ENCODE results near the gene EPB41. TPM values are rescaled to one million over a fixed set of nuclear protein-coding genes. Genes with fewer than 3 reads are reported as not detected.

EPB41 gene
- total and polyA plus RNA-seq, 7 donors, result 13.2 to 35.1 (median 27.1) TPM

DNA sequence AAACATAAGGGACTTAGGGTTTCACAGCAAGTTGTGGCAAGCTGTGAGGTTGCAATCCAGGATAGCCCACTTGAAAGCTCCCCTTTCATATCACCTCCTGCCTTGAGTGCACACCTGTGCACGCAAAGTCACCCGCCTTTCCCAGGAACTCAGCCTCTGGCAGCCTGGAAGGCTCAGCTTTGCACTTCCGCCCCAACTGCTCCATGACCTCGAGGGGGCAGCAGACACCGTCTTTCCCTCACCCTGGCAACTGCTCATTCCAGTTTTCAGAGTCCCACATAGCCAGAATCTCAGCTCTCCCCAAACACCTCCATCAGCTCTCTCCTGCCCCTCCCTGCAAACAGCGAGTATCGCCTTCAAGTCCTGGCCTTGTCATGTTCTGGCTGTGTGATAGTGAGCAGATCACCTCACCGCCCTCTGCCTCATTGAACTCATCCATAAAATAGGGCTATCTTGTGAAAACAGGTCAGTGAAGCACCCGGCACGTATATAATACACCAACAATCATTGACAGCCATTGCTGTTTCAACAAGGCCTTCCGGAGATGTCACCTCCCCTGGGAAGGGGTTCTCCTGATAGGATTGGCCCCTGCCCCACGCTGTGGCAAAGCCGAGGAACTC lies 32.2 kb upstream of the EPB41 start:
- 26 to 39% methylated on average over 13 of the region's 13 CpGs for WGBS, 2 donors
- intact Hi-C loops (cut with DNase I), result loop anchor here (2.0 to 5.0 kb wide), 2 partner anchors 145 to 321 kb away; partner anchors contain the start of gene YTHDF2

DNA sequence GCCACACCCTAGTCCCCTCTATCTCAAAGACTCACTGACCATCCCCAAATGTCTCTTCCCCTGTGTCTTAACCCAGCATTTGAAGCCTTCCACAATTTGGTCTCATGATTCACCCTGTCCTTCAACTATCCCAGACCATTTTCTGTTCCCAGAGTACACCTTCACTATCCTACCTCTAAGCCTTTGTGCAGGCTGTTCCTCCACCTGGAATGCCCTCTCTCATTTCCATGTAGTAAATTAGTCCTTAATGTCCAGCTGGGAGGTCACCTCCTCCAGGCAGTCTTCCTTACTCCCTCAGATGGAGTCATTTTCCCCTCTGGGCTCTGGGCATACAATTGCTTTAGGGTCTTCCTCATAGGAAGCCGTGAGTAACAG lies 31.1 kb upstream of the EPB41 start:
- no peak for TF ChIP-seq EP300 (IDR thresholded peaks at IDR 0.05)
- 94 to 96% methylated on average over 1 of the region's 1 CpG for WGBS, 2 donors
- H3K9me3 ChIP-seq, result no peaks in the 10 kb centered on the region
- peak overlapping the region in 3 of 4 donors; percentile 24 to 81 (median 81) for H3K27ac ChIP-seq
- no peaks in the 10 kb centered on the region for H3K27me3 ChIP-seq
- no peak overlapping the region for H3K4me3 ChIP-seq
- H3K4me1 ChIP-seq, result peaks cover 0 to 39% (median 31%) of the 10 kb centered on the region in 4 donors
- no peak for DNase-seq
- intact Hi-C loops (cut with DNase I), result loop anchor here (2.0 to 5.0 kb wide), 2 partner anchors 146 to 320 kb away; partner anchors contain the start of gene YTHDF2
- no peaks in the 10 kb centered on the region for H3K36me3 ChIP-seq

More for the DNA sequence above, 32.2 kb upstream of the EPB41 start:
- TF ChIP-seq, protein P1, sequence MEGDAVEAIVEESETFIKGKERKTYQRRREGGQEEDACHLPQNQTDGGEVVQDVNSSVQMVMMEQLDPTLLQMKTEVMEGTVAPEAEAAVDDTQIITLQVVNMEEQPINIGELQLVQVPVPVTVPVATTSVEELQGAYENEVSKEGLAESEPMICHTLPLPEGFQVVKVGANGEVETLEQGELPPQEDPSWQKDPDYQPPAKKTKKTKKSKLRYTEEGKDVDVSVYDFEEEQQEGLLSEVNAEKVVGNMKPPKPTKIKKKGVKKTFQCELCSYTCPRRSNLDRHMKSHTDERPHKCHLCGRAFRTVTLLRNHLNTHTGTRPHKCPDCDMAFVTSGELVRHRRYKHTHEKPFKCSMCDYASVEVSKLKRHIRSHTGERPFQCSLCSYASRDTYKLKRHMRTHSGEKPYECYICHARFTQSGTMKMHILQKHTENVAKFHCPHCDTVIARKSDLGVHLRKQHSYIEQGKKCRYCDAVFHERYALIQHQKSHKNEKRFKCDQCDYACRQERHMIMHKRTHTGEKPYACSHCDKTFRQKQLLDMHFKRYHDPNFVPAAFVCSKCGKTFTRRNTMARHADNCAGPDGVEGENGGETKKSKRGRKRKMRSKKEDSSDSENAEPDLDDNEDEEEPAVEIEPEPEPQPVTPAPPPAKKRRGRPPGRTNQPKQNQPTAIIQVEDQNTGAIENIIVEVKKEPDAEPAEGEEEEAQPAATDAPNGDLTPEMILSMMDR (IDR thresholded peaks at IDR 0.05), result peak; percentile 88 to 96 (median 92)
- TF ChIP-seq POLR2AphosphoS5 (IDR thresholded peaks at IDR 0.05) (peak in 3 of 4 donors; percentile 12 to 46 (median 43)), POLR2A (IDR thresholded peaks at IDR 0.05) (no peak)
- peak; percentile 93 for DNase-seq
- H3K27me3 ChIP-seq, result no peaks in the 10 kb centered on the region
- peaks cover 0 to 33% (median 24%) of the 10 kb centered on the region in 4 donors for H3K4me1 ChIP-seq
- H3K36me3 ChIP-seq, result no peaks in the 10 kb centered on the region
- H3K4me3 ChIP-seq, result no peak overlapping the region
- peak overlapping the region in 3 of 4 donors; percentile 33 to 58 (median 45) for H3K27ac ChIP-seq
- H3K9me3 ChIP-seq, result no peaks in the 10 kb centered on the region

DNA sequence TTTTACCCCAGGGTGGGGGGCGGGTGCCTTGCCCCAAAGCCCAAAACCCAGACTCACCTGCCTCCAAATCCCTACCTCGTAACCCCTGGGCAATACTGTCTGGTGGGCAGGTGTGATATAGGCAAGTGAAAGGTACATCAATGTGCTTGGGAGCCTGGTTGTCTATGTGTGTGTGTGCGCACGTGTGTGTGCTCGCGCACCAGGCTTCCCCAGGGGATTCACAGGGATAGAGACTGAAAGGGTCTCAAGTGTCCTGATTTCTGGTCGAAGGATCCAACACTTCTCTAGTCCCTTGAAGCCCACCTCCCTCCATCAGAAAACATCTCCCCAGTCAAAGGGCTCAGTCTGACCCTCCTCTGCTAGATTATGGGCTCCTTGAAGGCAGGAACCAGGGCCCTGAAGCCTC lies 28.9 kb upstream of the EPB41 start:
- H3K4me3 ChIP-seq, result no peak overlapping the region
- no peaks in the 10 kb centered on the region for H3K27me3 ChIP-seq
- TF ChIP-seq, protein P1 (IDR thresholded peaks at IDR 0.05), result no peak
- TF ChIP-seq EP300 (IDR thresholded peaks at IDR 0.05), result no peak
- TF ChIP-seq POLR2A (IDR thresholded peaks at IDR 0.05), result no peak
- no peak for TF ChIP-seq POLR2AphosphoS5 (IDR thresholded peaks at IDR 0.05)
- peaks cover 0 to 54% (median 42%) of the 10 kb centered on the region in 4 donors for H3K4me1 ChIP-seq
- peak overlapping the region; percentile 77 to 82 (median 81) for H3K27ac ChIP-seq
- 84 to 85% methylated on average over 7 of the region's 7 CpGs for WGBS, 2 donors
- intact Hi-C loops (cut with DNase I), result loop anchor here (5.0 kb wide), 3 partner anchors 97 to 1822 kb away; partner anchors contain the start of gene SRSF4
- DNase-seq, result no peak
- H3K9me3 ChIP-seq, result no peaks in the 10 kb centered on the region
- no peaks in the 10 kb centered on the region for H3K36me3 ChIP-seq

DNA sequence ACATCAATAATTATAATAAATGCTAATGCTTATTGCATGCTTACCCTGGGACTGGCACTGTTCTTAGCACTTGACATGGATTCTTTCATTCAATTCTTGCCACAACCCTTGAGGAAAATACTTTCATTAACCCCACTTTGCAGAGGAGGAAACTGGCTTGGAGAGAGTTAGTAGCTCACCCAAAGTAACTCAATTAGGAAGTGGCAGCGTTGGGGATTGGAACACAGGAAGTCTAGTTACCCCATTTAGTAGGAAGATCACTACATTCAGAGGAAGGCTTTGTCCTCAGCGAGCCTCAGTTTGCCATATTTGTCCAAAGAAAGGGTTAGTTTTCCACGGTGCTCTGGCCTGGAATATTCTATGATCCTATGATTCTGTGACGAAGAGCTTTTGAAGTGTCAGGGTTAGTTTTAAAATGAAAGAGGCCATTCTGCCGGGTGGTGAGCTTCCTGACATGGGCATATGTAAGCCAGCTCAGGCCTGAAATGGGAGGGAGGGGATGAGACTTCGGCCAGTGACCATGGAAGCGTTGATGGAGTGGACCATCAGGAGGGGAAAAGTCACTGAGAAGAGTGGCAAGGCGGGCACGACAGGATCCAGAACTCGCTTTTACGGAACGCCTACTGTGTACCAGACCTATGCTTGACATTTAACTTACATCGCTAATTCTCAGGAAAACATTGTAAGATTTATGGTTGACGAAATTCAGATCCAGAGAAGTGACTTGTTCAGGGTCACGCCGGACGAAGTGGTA lies 28.2 kb upstream of the EPB41 start:
- TF ChIP-seq, protein P1 (IDR thresholded peaks at IDR 0.05), result no peak
- TF ChIP-seq EP300 (IDR thresholded peaks at IDR 0.05) (no peak), POLR2AphosphoS5 (IDR thresholded peaks at IDR 0.05) (no peak), POLR2A (IDR thresholded peaks at IDR 0.05) (no peak)

More for the DNA sequence above, 28.2 kb upstream of the EPB41 start:
- intact Hi-C loops (cut with DNase I), result loop anchor here (2.0 to 5.0 kb wide), 5 partner anchors 29 to 1821 kb away; partner anchors contain the start of genes EPB41 and SRSF4
- 51 to 57% methylated on average over 17 of the region's 17 CpGs for WGBS, 2 donors
- Histone ChIP-seq H3K4me1 (peaks cover 0 to 54% (median 42%) of the 10 kb centered on the region in 4 donors), H3K9me3 (no peaks in the 10 kb centered on the region), H3K27me3 (no peaks in the 10 kb centered on the region), H3K4me3 (peak overlapping the region in 2 of 4 donors; percentile 85 to 94), H3K36me3 (no peaks in the 10 kb centered on the region), H3K27ac (peak overlapping the region; percentile 77 to 82 (median 81))
- no peak for DNase-seq

All from sigmoid colon (tissue), 7 donors.